ENCODE measurements around the gene GALNT17. TPM values are rescaled to one million over a fixed set of nuclear protein-coding genes. Genes with fewer than 3 reads are reported as not detected.
"Not testable (repeated sequence)": the region's sequence is repeated elsewhere in the genome, so short reads cannot be mapped to it uniquely, and the experiment has no call there.

GALNT17 gene
- total RNA-seq, 1 experiment from 2014 or later: not detected

DNA sequence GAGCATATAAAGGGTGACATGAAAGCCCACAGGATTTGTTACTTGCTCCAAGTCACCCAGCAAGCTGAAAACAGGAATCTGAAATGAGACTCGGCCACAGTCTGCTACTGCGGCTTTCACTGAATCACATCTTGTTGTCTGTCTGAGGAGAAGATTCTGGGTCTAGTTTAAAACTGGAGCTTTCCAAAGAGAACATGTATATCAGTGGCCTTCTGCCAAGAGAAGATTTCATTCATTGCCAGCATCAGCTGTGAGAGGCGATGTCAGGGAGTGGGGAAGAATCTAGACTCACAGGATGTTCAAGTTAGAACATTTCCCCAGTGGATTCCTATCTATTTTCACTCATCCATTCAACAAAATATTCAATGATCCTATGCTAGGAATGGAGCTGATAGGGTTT is 122.8 kb downstream of the GALNT17 start:
- Histone ChIP-seq H3K36me3 (ENCODE audit: low read depth) (no peaks in the 10 kb centered on the region), H3F3A (ENCODE audit: insufficient read depth, low read depth) (no peaks in the 10 kb centered on the region), H3K9me3 (ENCODE audit: insufficient read depth, low read depth) (no peaks in the 10 kb centered on the region), H4K20me1 (ENCODE audit: insufficient read depth) (no peaks in the 10 kb centered on the region), H3K27ac (no peak overlapping the region), H3K4me2 (no peak overlapping the region), H2AFZ (no peak overlapping the region), H3K27me3 (ENCODE audit: insufficient read depth, low read depth) (no peaks in the 10 kb centered on the region), H3K79me2 (ENCODE audit: low read depth) (no peaks in the 10 kb centered on the region), H3K9me2 (ENCODE audit: insufficient read depth) (no peaks in the 10 kb centered on the region), H3K4me1 (replicated peaks; ENCODE audit: insufficient read depth) (no peaks in the 10 kb centered on the region), H3K4me3 (no peak overlapping the region)
- no TSS peak for BruUV-seq (replicated peaks)
- intact Hi-C loops (cut with micrococcal nuclease; ENCODE audit: unreplicated experiment): no loop called here
- ChIA-PET CTCF (no interaction called here), POLR2A (ENCODE audit: unreplicated experiment) (no interaction called here)
- no peak for DNase-seq
- no peak for TF ChIP-seq EZH2 (IDR thresholded peaks at IDR 0.05; ENCODE audit: low read depth)
- no peak for TF ChIP-seq CTCF (conservative IDR thresholded peaks at IDR 0.05)

DNA sequence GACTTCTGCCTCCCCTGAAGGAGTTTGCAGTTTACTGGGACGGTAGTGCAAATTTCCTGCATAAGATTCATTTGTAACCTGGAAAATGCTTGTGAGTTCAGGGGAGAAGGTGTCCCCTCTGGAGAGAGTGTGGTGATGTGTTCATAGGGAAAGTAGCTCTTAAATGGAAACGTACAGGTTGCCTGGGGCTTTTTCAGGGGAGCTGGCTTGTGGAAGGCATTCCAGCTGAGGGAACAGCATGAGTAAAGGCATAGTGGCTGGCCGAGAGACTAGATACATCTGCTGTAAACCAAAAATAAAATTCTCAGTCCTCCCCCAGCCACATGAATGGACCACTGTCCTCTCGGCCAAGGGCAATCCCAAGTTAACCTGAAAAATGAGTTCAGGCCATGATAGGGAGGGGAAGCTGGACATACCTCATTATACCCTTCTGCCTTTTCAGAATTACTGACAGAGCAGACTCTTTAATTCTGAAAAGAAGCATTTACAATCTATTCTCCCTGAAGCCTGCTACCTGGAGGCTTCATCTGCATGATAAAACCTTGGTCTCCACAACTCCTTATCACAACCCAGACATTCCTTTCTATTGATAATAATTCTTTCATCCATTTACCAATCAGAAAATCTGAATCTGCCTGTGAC is 123.7 kb downstream of the GALNT17 start:
- Histone ChIP-seq H3K36me3 (ENCODE audit: low read depth) (no peaks in the 10 kb centered on the region), H3K4me3 (no peak overlapping the region), H2AFZ (no peak overlapping the region), H3K4me2 (no peak overlapping the region), H3K27ac (no peak overlapping the region), H3K9me3 (ENCODE audit: insufficient read depth, low read depth) (no peaks in the 10 kb centered on the region), H3K79me2 (ENCODE audit: low read depth) (no peaks in the 10 kb centered on the region), H3K27me3 (ENCODE audit: insufficient read depth, low read depth) (no peaks in the 10 kb centered on the region), H3K4me1 (replicated peaks; ENCODE audit: insufficient read depth) (no peaks in the 10 kb centered on the region), H3K9me2 (ENCODE audit: insufficient read depth) (no peaks in the 10 kb centered on the region), H4K20me1 (ENCODE audit: insufficient read depth) (no peaks in the 10 kb centered on the region), H3F3A (ENCODE audit: insufficient read depth, low read depth) (no peaks in the 10 kb centered on the region)
- no peak for DNase-seq
- BruUV-seq (replicated peaks): no TSS peak
- intact Hi-C loops (cut with micrococcal nuclease; ENCODE audit: unreplicated experiment): no loop called here
- TF ChIP-seq CTCF (conservative IDR thresholded peaks at IDR 0.05): no peak
- TF ChIP-seq EZH2 (IDR thresholded peaks at IDR 0.05; ENCODE audit: low read depth): no peak
- ChIA-PET POLR2A (ENCODE audit: unreplicated experiment) (no interaction called here), CTCF (no interaction called here)

GRCh38 chr7:71261066-71261465 is 129.1 kb downstream of the GALNT17 start:
- no peaks in the 10 kb centered on the region for H4K20me1 ChIP-seq (ENCODE audit: insufficient read depth)
- no peaks in the 10 kb centered on the region for H3K79me2 ChIP-seq (ENCODE audit: low read depth)
- POLR2A ChIA-PET (ENCODE audit: unreplicated experiment): no interaction called here
- H2AFZ ChIP-seq: no peak overlapping the region
- H3K4me1 ChIP-seq (replicated peaks; ENCODE audit: insufficient read depth): no peaks in the 10 kb centered on the region
- no peak overlapping the region for H3K4me2 ChIP-seq
- H3K9me2 ChIP-seq (ENCODE audit: insufficient read depth): no peaks in the 10 kb centered on the region
- no peaks in the 10 kb centered on the region for H3K9me3 ChIP-seq (ENCODE audit: insufficient read depth, low read depth)
- no peaks in the 10 kb centered on the region for H3K36me3 ChIP-seq (ENCODE audit: low read depth)
- DNase-seq: no peak
- TF ChIP-seq EZH2 (IDR thresholded peaks at IDR 0.05; ENCODE audit: low read depth) (no peak), CTCF (conservative IDR thresholded peaks at IDR 0.05) (no peak)
- CTCF ChIA-PET: no interaction called here
- H3K27ac ChIP-seq: no peak overlapping the region
- no TSS peak for BruUV-seq (replicated peaks)
- intact Hi-C loops (cut with micrococcal nuclease; ENCODE audit: unreplicated experiment): no loop called here
- H3F3A ChIP-seq (ENCODE audit: insufficient read depth, low read depth): no peaks in the 10 kb centered on the region
- no peak overlapping the region for H3K4me3 ChIP-seq
- H3K27me3 ChIP-seq (ENCODE audit: insufficient read depth, low read depth): peaks cover 11% of the 10 kb centered on the region

DNA sequence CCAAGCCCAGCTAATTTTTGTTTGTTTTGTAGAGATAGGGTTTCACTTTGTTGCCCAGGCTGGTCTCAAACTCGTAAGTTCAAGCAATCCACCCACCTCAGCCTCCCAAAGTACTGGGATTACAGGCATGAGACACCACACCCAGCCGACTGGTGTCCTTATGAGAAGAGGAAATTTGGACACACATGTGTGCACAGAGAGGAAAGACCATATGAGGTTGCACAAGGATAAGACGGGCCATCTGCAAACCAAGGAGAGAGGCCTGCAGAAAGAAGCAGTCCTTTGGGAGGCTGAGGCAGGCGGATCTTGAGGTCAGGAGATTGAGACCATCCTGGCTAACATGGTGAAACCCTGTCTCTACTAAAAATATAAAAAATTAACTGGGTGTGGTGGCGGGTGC is 130.9 kb downstream of the GALNT17 start:
- not testable (repeated sequence) for H3K9me3 ChIP-seq (ENCODE audit: insufficient read depth, low read depth)

More for the DNA sequence above, 130.9 kb downstream of the GALNT17 start:
- CTCF ChIA-PET; H3K4me2 ChIP-seq; intact Hi-C loops (cut with micrococcal nuclease; ENCODE audit: unreplicated experiment); H2AFZ ChIP-seq; H3K79me2 ChIP-seq (ENCODE audit: low read depth); H3F3A ChIP-seq (ENCODE audit: insufficient read depth, low read depth); DNase-seq; BruUV-seq (replicated peaks); H3K4me3 ChIP-seq; H3K4me1 ChIP-seq (replicated peaks; ENCODE audit: insufficient read depth); H4K20me1 ChIP-seq (ENCODE audit: insufficient read depth); H3K27ac ChIP-seq; H3K36me3 ChIP-seq (ENCODE audit: low read depth); POLR2A ChIA-PET (ENCODE audit: unreplicated experiment); H3K9me2 ChIP-seq (ENCODE audit: insufficient read depth): not testable (repeated sequence)
- peaks cover 11% of the 10 kb centered on the region for H3K27me3 ChIP-seq (ENCODE audit: insufficient read depth, low read depth)
